ENCODE data around the gene TPSD1. TPM values are rescaled to one million over a fixed set of nuclear protein-coding genes. Genes with fewer than 3 reads are reported as not detected.

TPSD1 gene
- total RNA-seq, 1 experiment from 2014 or later: not detected

- TF ChIP-seq EZH2 (IDR thresholded peaks at IDR 0.05; ENCODE audit: low read depth): no peak
- TF ChIP-seq CTCF (conservative IDR thresholded peaks at IDR 0.05): no peak
- H3K4me2 ChIP-seq: no peak overlapping the region
- ChIA-PET POLR2A (ENCODE audit: unreplicated experiment) (no interaction called here), CTCF (no interaction called here)
- no TSS peak for BruUV-seq (replicated peaks)
- H3K36me3 ChIP-seq (ENCODE audit: low read depth): no peaks in the 10 kb centered on the region
- H3K27me3 ChIP-seq (ENCODE audit: insufficient read depth, low read depth): peaks cover 84% of the 10 kb centered on the region
- no peaks in the 10 kb centered on the region for H4K20me1 ChIP-seq (ENCODE audit: insufficient read depth)
- H3K4me3 ChIP-seq: no peak overlapping the region
- no peaks in the 10 kb centered on the region for H3K4me1 ChIP-seq (replicated peaks; ENCODE audit: insufficient read depth)
- H3K9me3 ChIP-seq (ENCODE audit: insufficient read depth, low read depth): no peaks in the 10 kb centered on the region
- H3K79me2 ChIP-seq (ENCODE audit: low read depth): no peaks in the 10 kb centered on the region
- no peak overlapping the region for H3K27ac ChIP-seq
- intact Hi-C loops (cut with micrococcal nuclease; ENCODE audit: unreplicated experiment): no loop called here
- no peaks in the 10 kb centered on the region for H3K9me2 ChIP-seq (ENCODE audit: insufficient read depth)
- DNase-seq: no peak
- H2AFZ ChIP-seq: no peak overlapping the region
- no peaks in the 10 kb centered on the region for H3F3A ChIP-seq (ENCODE audit: insufficient read depth, low read depth)
These were observed 44.2 kb upstream of the TPSD1 start for GRCh38 chr16:1211451-1212268.

- Histone ChIP-seq H3K4me2 (no peak overlapping the region), H3K79me2 (ENCODE audit: low read depth) (no peaks in the 10 kb centered on the region), H3F3A (ENCODE audit: insufficient read depth, low read depth) (no peaks in the 10 kb centered on the region), H3K4me1 (replicated peaks; ENCODE audit: insufficient read depth) (no peaks in the 10 kb centered on the region), H3K27me3 (ENCODE audit: insufficient read depth, low read depth) (peaks cover 86% of the 10 kb centered on the region), H3K9me3 (ENCODE audit: insufficient read depth, low read depth) (no peaks in the 10 kb centered on the region), H2AFZ (no peak overlapping the region), H3K27ac (no peak overlapping the region), H3K4me3 (no peak overlapping the region), H3K9me2 (ENCODE audit: insufficient read depth) (no peaks in the 10 kb centered on the region), H4K20me1 (ENCODE audit: insufficient read depth) (no peaks in the 10 kb centered on the region), H3K36me3 (ENCODE audit: low read depth) (no peaks in the 10 kb centered on the region)
- no peak for DNase-seq
- no TSS peak for BruUV-seq (replicated peaks)
- no peak for TF ChIP-seq CTCF (conservative IDR thresholded peaks at IDR 0.05)
- no peak for TF ChIP-seq EZH2 (IDR thresholded peaks at IDR 0.05; ENCODE audit: low read depth)
- CTCF ChIA-PET: no interaction called here
- intact Hi-C loops (cut with micrococcal nuclease; ENCODE audit: unreplicated experiment): no loop called here
- POLR2A ChIA-PET (ENCODE audit: unreplicated experiment): no interaction called here
These were observed 43.2 kb upstream of the TPSD1 start for GRCh38 chr16:1212616-1213194.

GRCh38 chr16:1213231-1213630 lies 42.6 kb upstream of the TPSD1 start:
- TF ChIP-seq CTCF (conservative IDR thresholded peaks at IDR 0.05): no peak
- TF ChIP-seq EZH2 (IDR thresholded peaks at IDR 0.05; ENCODE audit: low read depth): no peak
- ChIA-PET POLR2A (ENCODE audit: unreplicated experiment) (no interaction called here), CTCF (no interaction called here)
- Histone ChIP-seq H4K20me1 (ENCODE audit: insufficient read depth) (no peaks in the 10 kb centered on the region), H3K4me2 (no peak overlapping the region), H3F3A (ENCODE audit: insufficient read depth, low read depth) (no peaks in the 10 kb centered on the region), H3K36me3 (ENCODE audit: low read depth) (no peaks in the 10 kb centered on the region), H3K4me1 (replicated peaks; ENCODE audit: insufficient read depth) (no peaks in the 10 kb centered on the region), H3K9me2 (ENCODE audit: insufficient read depth) (no peaks in the 10 kb centered on the region), H3K9me3 (ENCODE audit: insufficient read depth, low read depth) (no peaks in the 10 kb centered on the region), H3K27me3 (ENCODE audit: insufficient read depth, low read depth) (peaks cover 86% of the 10 kb centered on the region), H3K27ac (no peak overlapping the region), H3K4me3 (no peak overlapping the region), H2AFZ (no peak overlapping the region), H3K79me2 (ENCODE audit: low read depth) (no peaks in the 10 kb centered on the region)
- intact Hi-C loops (cut with micrococcal nuclease; ENCODE audit: unreplicated experiment): no loop called here
- BruUV-seq (replicated peaks): no TSS peak
- no peak for DNase-seq
